Ramos (cell line): ENCODE data around the gene ZNF667.

Source experiments
- in situ Hi-C: fragments of 300-500 bp; cut with MboI; formaldehyde crosslinking; loops from one replicate; pipeline ENCODE4 v1.14.3; 2022; ENCODE audit warnings: low sequenced_read_pairs; ENCODE audit not compliant: unreplicated experiment

Gene ZNF667

GRCh38 chr19:56398809-56399208, 78.3 kb downstream of the ZNF667 start:
- in situ Hi-C loops: no loop called here

DNA sequence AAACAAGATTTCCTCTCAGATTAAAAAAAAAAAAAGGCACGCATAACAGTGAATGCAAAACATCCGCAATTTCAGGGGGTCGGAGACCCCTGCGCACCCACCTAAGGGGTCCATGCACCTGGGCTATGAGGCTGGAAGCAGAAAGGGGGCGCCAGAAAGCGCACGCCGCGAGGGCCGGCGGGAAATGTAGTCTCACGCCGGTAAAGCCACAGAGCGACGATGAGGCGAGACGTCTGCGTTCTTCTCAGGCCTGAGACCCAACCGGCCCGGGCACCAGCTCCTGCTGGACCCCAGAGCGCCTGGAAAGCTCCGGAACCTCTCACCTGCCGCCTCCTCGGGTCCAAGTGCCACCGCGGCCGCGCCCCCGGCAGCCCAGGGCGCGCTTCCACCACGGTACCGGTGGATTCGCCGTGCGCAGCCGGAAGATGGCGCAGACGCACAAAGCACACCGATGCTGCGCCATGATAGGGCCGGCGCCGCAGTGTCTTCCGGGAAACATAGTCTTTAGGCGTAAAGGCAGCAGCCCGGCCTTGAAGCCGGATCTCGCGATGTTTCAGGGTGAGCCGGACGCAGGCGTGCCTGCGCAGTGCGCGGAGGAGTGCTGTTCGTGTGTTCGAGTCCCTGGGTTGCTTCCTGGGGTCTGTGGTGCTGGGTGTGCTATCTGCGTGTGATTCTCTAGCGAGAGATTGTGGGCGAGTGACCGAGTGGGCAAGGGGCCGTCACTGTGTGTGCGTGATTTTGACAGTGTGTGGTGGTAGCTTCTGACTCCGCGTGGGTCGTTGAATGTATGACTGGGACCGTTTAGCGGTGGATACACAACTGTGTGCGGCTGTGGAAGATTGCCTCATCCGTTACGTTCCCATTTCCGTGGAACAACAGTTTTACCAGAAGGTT, 83.8 kb downstream of the ZNF667 start, which contains the start of gene ZNF582:
TSS of gene ZNF582 (minus strand) at position 416 of the 894 bp plus-strand sequence. CDS start 1,782 bp downstream, outside the sequence.
- in situ Hi-C loops: no loop called here
